ENCODE results near the gene TRMT6. TPM values are rescaled to one million over a fixed set of nuclear protein-coding genes. Genes with fewer than 3 reads are reported as not detected.

Gene TRMT6
- total RNA-seq, 3 donors from 2014 or later = 8.3 to 10.5 (median 9.2) TPM

GRCh38 chr20:5970381-5970780 lies 20.0 kb upstream of the TRMT6 start:
- no peak for TF ChIP-seq CTCF (IDR thresholded peaks at IDR 0.05)
- H3K36me3 ChIP-seq (ENCODE audit: low read depth) = no peaks in the 10 kb centered on the region
- peaks cover 3% of the 10 kb centered on the region for H3K4me1 ChIP-seq (ENCODE audit: low read depth)
- H3K4me3 ChIP-seq = no peak overlapping the region
- ATAC-seq (no peak), DNase-seq (no peak)
- intact Hi-C loops (cut with DNase I, micrococcal nuclease) = no loop called here
- no peaks in the 10 kb centered on the region for H3K9me3 ChIP-seq

- ATAC-seq (no peak), DNase-seq (no peak)
- Histone ChIP-seq H3K4me1 (ENCODE audit: low read depth) (peaks cover 3% of the 10 kb centered on the region), H3K4me3 (no peak overlapping the region), H3K36me3 (ENCODE audit: low read depth) (no peaks in the 10 kb centered on the region), H3K9me3 (no peaks in the 10 kb centered on the region)
- no peak for TF ChIP-seq CTCF (IDR thresholded peaks at IDR 0.05)
- intact Hi-C loops (cut with DNase I, micrococcal nuclease) = no loop called here
Observed at GRCh38 chr20:5969940-5970339, 19.6 kb upstream of the TRMT6 start.

- Histone ChIP-seq H3K4me1 (ENCODE audit: low read depth) (peaks cover 3% of the 10 kb centered on the region), H3K36me3 (ENCODE audit: low read depth) (no peaks in the 10 kb centered on the region), H3K4me3 (no peak overlapping the region), H3K9me3 (no peaks in the 10 kb centered on the region)
- DNase-seq = no peak
- intact Hi-C loops (cut with DNase I, micrococcal nuclease) = no loop called here
- no peak for TF ChIP-seq CTCF (IDR thresholded peaks at IDR 0.05)
- ATAC-seq = no peak
Observed at GRCh38 chr20:5969348-5969935, 19.1 kb upstream of the TRMT6 start.

- Histone ChIP-seq H3K4me1 (ENCODE audit: low read depth) (peaks cover 3% of the 10 kb centered on the region), H3K4me3 (no peak overlapping the region), H3K36me3 (ENCODE audit: low read depth) (no peaks in the 10 kb centered on the region), H3K9me3 (no peaks in the 10 kb centered on the region)
- intact Hi-C loops (cut with DNase I, micrococcal nuclease) = no loop called here
- no peak for TF ChIP-seq CTCF (IDR thresholded peaks at IDR 0.05)
- DNase-seq (no peak), ATAC-seq (no peak)
Observed at GRCh38 chr20:5968462-5968861, 18.1 kb upstream of the TRMT6 start.

GRCh38 chr20:5967469-5967868 lies 17.1 kb upstream of the TRMT6 start:
- no peaks in the 10 kb centered on the region for H3K4me1 ChIP-seq (ENCODE audit: low read depth)
- H3K36me3 ChIP-seq (ENCODE audit: low read depth) = no peaks in the 10 kb centered on the region
- H3K9me3 ChIP-seq = no peaks in the 10 kb centered on the region
- no peak for ATAC-seq
- no peak overlapping the region for H3K4me3 ChIP-seq
- intact Hi-C loops (cut with DNase I, micrococcal nuclease) = no loop called here
- no peak for TF ChIP-seq CTCF (IDR thresholded peaks at IDR 0.05)
- no peak for DNase-seq

GRCh38 chr20:5949943-5950270 lies 426 bp downstream of the TRMT6 start:
- Histone ChIP-seq H3K36me3 (ENCODE audit: low read depth) (no peaks in the 10 kb centered on the region), H3K4me3 (peak overlapping the region; percentile 41), H3K9me3 (no peaks in the 10 kb centered on the region), H3K4me1 (ENCODE audit: low read depth) (peaks cover 12% of the 10 kb centered on the region)
- no peak for DNase-seq
- intact Hi-C loops (cut with DNase I, micrococcal nuclease) = no loop called here
- no peak for TF ChIP-seq CTCF (IDR thresholded peaks at IDR 0.05)
- no peak for ATAC-seq

Data from mucosa of descending colon (tissue), 3 donors.